A549 (cell line): Measurements from ENCODE around the gene NCBP3. TPM values are rescaled to one million over a fixed set of nuclear protein-coding genes. Genes with fewer than 3 reads are reported as not detected.

Experiments
- ATAC-seq, 2 experiments: fragments of 200-7000 bp in 1 of 2; fragments of >200 bp in 1 of 2; cut with Nextera tagmentation in 1 of 2; cut with Tn5 transposase in 1 of 2; 3 replicates each; pipeline versions ENCODE4 v1.8.0 to v1.9.1; 2018 to 2020; ENCODE audit warnings: mild to moderate bottlenecking in 1 of 2, moderate library complexity in 1 of 2
- CTCF ChIA-PET: fragments of 300-600 bp; sonication (Branson Sonifier 250); formaldehyde crosslinking; extraction: SDS; loops from one replicate; lab custom pipeline; 2021; ENCODE audit warnings: antibody characterized with exemption, inconsistent platforms; lab: Yijun Ruan, JAX
- POLR2A ChIA-PET: fragments of 350-600 bp; formaldehyde crosslinking; extraction: SDS; loops from one replicate; lab custom pipeline; 2021; ENCODE audit warnings: antibody characterized with exemption, inconsistent platforms; lab: Yijun Ruan, JAX
- DNase-seq, 2 experiments: peaks; one replicate each; pipeline versions ENCODE4 v3.0.0 to v3.0.0-alpha.2; 2011 to 2016; ENCODE audit warnings: low read depth in 1 of 2, low spot score in 1 of 2
- FAIRE-seq: peaks from 2 replicates; lab custom pipeline; 2011; peaks lifted over from hg19 to GRCh38; lab: Jason Lieb, UNC
- H3K27ac ChIP-seq, 2 experiments: fragments of >200 bp; sonication (Bioruptor Twin); formaldehyde crosslinking; 3 replicates each; pipeline ENCODE4 v1.5.1; 2016 to 2017
- H3K4me1 ChIP-seq: fragments of >200 bp; sonication (Bioruptor Twin); formaldehyde crosslinking; 3 replicates; pipeline ENCODE4 v1.6.1; 2016
- H3K4me2 ChIP-seq: fragments of >200 bp; sonication (Bioruptor Twin); formaldehyde crosslinking; 3 replicates; pipeline ENCODE4 v1.6.1; 2016
- H3K4me3 ChIP-seq: fragments of >200 bp; sonication (Bioruptor Twin); formaldehyde crosslinking; 3 replicates; pipeline ENCODE4 v1.5.1; 2016
- H3K9me3 ChIP-seq: fragments of >200 bp; sonication (Bioruptor Twin); formaldehyde crosslinking; 3 replicates; pipeline ENCODE4 v1.6.1; 2016
- ATOH8 ChIP-seq: fragments of 250-450 bp; sonication (Bioruptor Pico); IDR thresholded peaks from 2 replicates; pipeline ENCODE4 v1.5.0; 2020; ENCODE audit warnings: low read depth, mild to moderate bottlenecking, moderate library complexity
- BHLHE40 ChIP-seq: IDR thresholded peaks from 2 replicates; pipeline ENCODE4 v1.6.1; 2012; ENCODE audit warnings: low read depth, low read length, inconsistent platforms
- CBX2 ChIP-seq: fragments of 200-600 bp; sonication (generic); IDR thresholded peaks from 2 replicates; pipeline ENCODE4 v1.6.1; 2016; ENCODE audit warnings: low read depth, mild to moderate bottlenecking, borderline replicate concordance
- CHD2 ChIP-seq: fragments of 150-350 bp; IDR thresholded peaks from 2 replicates; pipeline ENCODE4 v1.6.1; 2014; ENCODE audit warnings: low read length; ENCODE audit not compliant: partially characterized antibody
- CHD4 ChIP-seq: fragments of 200-600 bp; sonication (generic); IDR thresholded peaks from 2 replicates; pipeline ENCODE4 v1.6.1; 2016; ENCODE audit warnings: antibody characterized with exemption, mild to moderate bottlenecking, borderline replicate concordance
- EP300 ChIP-seq, 2 experiments: fragments of >200 bp; sonication (Bioruptor Twin); formaldehyde crosslinking; IDR thresholded peaks; 2 replicates in 1 of 2; 3 replicates in 1 of 2; pipeline ENCODE4 v1.6.1; 2016 to 2017
- FOSB ChIP-seq: fragments of 250-450 bp; sonication (Bioruptor Pico); IDR thresholded peaks from 2 replicates; pipeline ENCODE4 v1.5.0; 2020; ENCODE audit warnings: mild to moderate bottlenecking, moderate library complexity
- HDAC2 ChIP-seq: fragments of 200-600 bp; sonication (generic); IDR thresholded peaks from 2 replicates; pipeline ENCODE4 v1.6.1; 2016
- KDM1A ChIP-seq: fragments of 200-600 bp; sonication (generic); IDR thresholded peaks from 2 replicates; pipeline ENCODE4 v1.6.1; 2016; ENCODE audit warnings: low read depth, mild to moderate bottlenecking
- KDM5A ChIP-seq: fragments of 200-600 bp; sonication (generic); IDR thresholded peaks from 2 replicates; pipeline ENCODE4 v1.6.1; 2016; ENCODE audit warnings: antibody characterized with exemption, mild to moderate bottlenecking
- MAFK ChIP-seq: fragments of 450-650 bp; IDR thresholded peaks from 2 replicates; pipeline ENCODE4 v1.6.1; 2014; ENCODE audit not compliant: partially characterized antibody
- NFE2L2 ChIP-seq: fragments of 150-350 bp; conservative IDR thresholded peaks from 2 replicates; pipeline ENCODE4 v1.6.1; 2014; ENCODE audit warnings: low read length
- NR3C1 ChIP-seq: fragments of >200 bp; sonication (Bioruptor Twin); formaldehyde crosslinking; IDR thresholded peaks from 3 replicates; pipeline ENCODE4 v1.6.1; 2017
- POLR2AphosphoS2 ChIP-seq: conservative IDR thresholded peaks from 2 replicates; pipeline ENCODE4 v1.6.1; 2012; ENCODE audit warnings: low read length, improper control_type of control experiment, inconsistent platforms
- RFX5 ChIP-seq: fragments of 450-650 bp; IDR thresholded peaks from 2 replicates; pipeline ENCODE4 v1.7.1; 2014; ENCODE audit warnings: antibody characterized with exemption, mild to moderate bottlenecking, moderate library complexity
- RNF2 ChIP-seq: fragments of 200-600 bp; sonication (generic); IDR thresholded peaks from 2 replicates; pipeline ENCODE4 v1.6.1; 2016; ENCODE audit warnings: low read depth, mild to moderate bottlenecking, antibody characterized with exemption, moderate library complexity, borderline replicate concordance
- SREBF2 ChIP-seq: fragments of 450-650 bp; IDR thresholded peaks from 2 replicates; pipeline ENCODE4 v1.6.1; 2014; ENCODE audit warnings: mild to moderate bottlenecking, moderate library complexity
- TFCP2L1 ChIP-seq: fragments of 250-450 bp; sonication (Bioruptor Pico); IDR thresholded peaks from 2 replicates; pipeline ENCODE4 v1.5.0; 2021; ENCODE audit warnings: mild to moderate bottlenecking
- ZNF302 ChIP-seq: fragments of 250-450 bp; sonication (Bioruptor Pico); IDR thresholded peaks from 2 replicates; pipeline ENCODE4 v1.9.0; 2021; ENCODE audit warnings: inconsistent platforms, mild to moderate bottlenecking, moderate library complexity
- ZSCAN20 ChIP-seq: fragments of 250-450 bp; sonication (Bioruptor Pico); IDR thresholded peaks from 2 replicates; pipeline ENCODE4 v1.8.0; 2022; ENCODE audit warnings: mild to moderate bottlenecking, moderate library complexity
- WGBS: methylation state at CpG from one replicate; pipeline ENCODE4 v1.1.6; 2017; ENCODE audit errors: missing lambda C conversion rate; 5-methylcytosine and 5-hydroxymethylcytosine counted together
- polyA plus RNA-seq, 4 experiments: library from polyadenylated mRNA; depleted of rRNA in 3 of 4; stranded (reverse); fragments of >200 nt; fragmentation: RNase III in 1 of 4; extraction: RNeasy Plus Mini Kit Qiagen cat#74134 plus additional on column Dnase treatment in 1 of 4; gene quantifications; 2 replicates in 3 of 4; 3 replicates in 1 of 4; pipeline ENCODE4 v1.2.3, GENCODE V29; 2011 to 2017
- TF ChIP-seq, protein P1 (sequence below): IDR thresholded peaks from 2 replicates; pipeline ENCODE4 v1.6.1; 2012
- TF ChIP-seq, protein P2 (sequence below): fragments of >200 bp; sonication (Bioruptor Twin); formaldehyde crosslinking; IDR thresholded peaks from 2 replicates; pipeline ENCODE4 v1.6.1; 2016
- TF ChIP-seq, protein P3 (sequence below): fragments of 250-450 bp; sonication (Bioruptor Pico); IDR thresholded peaks from 2 replicates; pipeline ENCODE4 v1.5.0; 2021; ENCODE audit warnings: mild to moderate bottlenecking, moderate library complexity, borderline replicate concordance

Gene NCBP3
- polyA plus RNA-seq, 2 of the 4 experiments (the other 2 are of a cell fraction) = 32.7 to 36.6 TPM

DNA sequence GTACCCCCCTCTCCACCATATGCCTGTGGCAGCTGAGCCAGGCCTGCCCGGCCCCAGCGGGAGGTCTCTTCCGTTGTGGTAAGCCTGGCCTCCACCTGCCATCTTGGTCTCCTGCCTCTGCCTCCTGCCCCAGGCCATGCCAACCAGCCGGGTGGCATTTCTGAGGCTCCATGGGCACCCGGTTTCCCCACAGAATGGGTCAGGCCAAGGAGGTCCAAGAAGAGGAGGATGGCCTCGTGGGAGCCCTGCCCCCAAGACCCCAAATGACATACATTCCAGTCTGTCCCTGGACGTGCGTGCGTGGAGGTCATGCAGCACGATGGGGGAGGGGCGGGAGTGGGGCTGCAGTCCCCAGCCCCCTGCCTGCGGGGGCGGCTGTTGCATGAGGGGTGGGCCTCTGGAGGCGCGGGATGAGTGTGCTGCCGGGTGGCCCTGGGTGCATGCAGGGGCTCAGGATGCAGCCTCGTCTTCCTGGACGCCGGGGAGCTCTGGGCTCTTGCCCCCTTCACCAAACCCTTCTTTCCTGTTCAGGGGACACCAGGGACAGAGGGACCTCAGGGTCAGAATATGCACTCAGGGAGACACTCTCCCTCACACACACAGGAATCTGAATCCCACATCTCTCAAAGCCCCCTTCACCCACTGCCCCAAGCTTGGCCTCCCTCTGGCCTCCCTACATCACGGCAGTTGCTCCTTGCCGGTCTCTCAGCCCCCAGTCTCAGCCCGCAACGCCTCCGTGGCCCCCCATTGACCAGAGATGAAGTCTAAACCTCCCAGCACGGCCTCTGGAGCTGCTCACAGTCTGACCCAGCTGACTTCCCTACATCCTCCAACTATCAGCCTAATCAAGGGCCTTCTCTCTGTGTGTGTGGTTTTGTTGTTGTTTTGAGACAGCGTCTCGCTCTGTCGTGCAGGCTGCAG lies 16.0 kb upstream of the NCBP3 start:
- ChIA-PET POLR2A (no interaction called here), CTCF (interaction anchor here (0.5 to 12.9 kb wide), 17 partner anchors 14 to 213 kb away, joined by 3 to 224 read pairs (median 10); partner anchors contain the start of genes NCBP3 and P2RX1)
- no peaks in the 10 kb centered on the region for H3K9me3 ChIP-seq
- no peak for TF ChIP-seq BHLHE40
- ATAC-seq (no peak), FAIRE-seq (no peak), DNase-seq (no peak)
- no peak overlapping the region for H3K4me2 ChIP-seq
- no peak overlapping the region for H3K4me3 ChIP-seq
- 94% methylated on average over 21 of the region's 28 CpGs for WGBS
- H3K27ac ChIP-seq = no peak overlapping the region
- H3K4me1 ChIP-seq = peaks cover 9% of the 10 kb centered on the region; the same call in 2 of the 3 replicates

- no peak for DNase-seq
- FAIRE-seq = no peak
- no peak for ATAC-seq
- no peak for TF ChIP-seq MAFK
- no peak for TF ChIP-seq FOSB
- TF ChIP-seq, protein P1, sequence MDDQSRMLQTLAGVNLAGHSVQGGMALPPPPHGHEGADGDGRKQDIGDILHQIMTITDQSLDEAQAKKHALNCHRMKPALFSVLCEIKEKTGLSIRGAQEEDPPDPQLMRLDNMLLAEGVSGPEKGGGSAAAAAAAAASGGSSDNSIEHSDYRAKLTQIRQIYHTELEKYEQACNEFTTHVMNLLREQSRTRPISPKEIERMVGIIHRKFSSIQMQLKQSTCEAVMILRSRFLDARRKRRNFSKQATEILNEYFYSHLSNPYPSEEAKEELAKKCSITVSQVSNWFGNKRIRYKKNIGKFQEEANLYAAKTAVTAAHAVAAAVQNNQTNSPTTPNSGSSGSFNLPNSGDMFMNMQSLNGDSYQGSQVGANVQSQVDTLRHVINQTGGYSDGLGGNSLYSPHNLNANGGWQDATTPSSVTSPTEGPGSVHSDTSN = no peak
- TF ChIP-seq NFE2L2 = no peak
- TF ChIP-seq CHD2 = no peak
- no peak for TF ChIP-seq TFCP2L1 (CRISPR knock-in tag)
- TF ChIP-seq EP300 (IDR thresholded peaks at IDR 0.05) = no peak
- no peak for TF ChIP-seq NR3C1
- TF ChIP-seq CHD4 = no peak
- TF ChIP-seq, protein P2, sequence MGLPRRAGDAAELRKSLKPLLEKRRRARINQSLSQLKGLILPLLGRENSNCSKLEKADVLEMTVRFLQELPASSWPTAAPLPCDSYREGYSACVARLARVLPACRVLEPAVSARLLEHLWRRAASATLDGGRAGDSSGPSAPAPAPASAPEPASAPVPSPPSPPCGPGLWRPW = no peak
- TF ChIP-seq, all 56 proteins: peak for 0
- H3K4me3 ChIP-seq = no peak overlapping the region
- POLR2A ChIA-PET = no interaction called here
- peaks cover 9% of the 10 kb centered on the region; the same call in 2 of the 3 replicates for H3K4me1 ChIP-seq
- H3K9me3 ChIP-seq = no peaks in the 10 kb centered on the region
- 94% methylated on average over 30 of the region's 30 CpGs for WGBS
- H3K27ac ChIP-seq = no peak overlapping the region
- no peak overlapping the region for H3K4me2 ChIP-seq
- CTCF ChIA-PET = interaction anchor here (0.6 to 12.9 kb wide), 13 partner anchors 13 to 281 kb away, joined by 3 to 224 read pairs (median 7); partner anchors contain the start of genes NCBP3 and P2RX1
Observed at GRCh38 chr17:3860939-3861700, 15.1 kb upstream of the NCBP3 start.

DNA sequence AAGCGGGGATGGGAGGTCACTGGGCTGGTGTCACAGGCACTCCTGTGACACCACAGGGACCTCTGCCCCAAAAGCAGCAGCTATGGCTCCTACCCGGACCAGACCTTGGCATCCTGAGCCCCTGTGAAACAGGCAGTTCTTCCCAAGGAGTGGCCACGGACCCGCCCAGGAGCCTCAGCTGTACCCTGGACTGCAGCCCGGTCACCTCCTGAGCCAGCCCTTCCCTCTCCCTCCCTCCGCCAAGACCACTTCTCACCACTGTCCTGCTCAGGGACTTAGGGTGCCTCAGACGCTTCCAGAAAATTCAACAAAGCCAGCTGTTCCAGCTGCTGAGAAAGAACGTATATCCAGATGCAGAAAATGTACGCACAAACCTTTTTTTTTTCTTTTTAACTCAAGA lies 13.9 kb upstream of the NCBP3 start:
- ChIA-PET POLR2A (no interaction called here), CTCF (interaction anchor here (0.7 to 12.9 kb wide), 9 partner anchors 11 to 751 kb away, joined by 3 to 224 read pairs (median 4); partner anchors contain the start of genes NCBP3 and P2RX1)
- H3K4me2 ChIP-seq = no peak overlapping the region
- TF ChIP-seq HDAC2 (no peak), POLR2AphosphoS2 (no peak), ZSCAN20 (CRISPR knock-in tag) (no peak), RFX5 (no peak), ZNF302 (CRISPR knock-in tag) (no peak), RNF2 (no peak), NR3C1 (no peak), CHD4 (no peak), CBX2 (no peak), SREBF2 (no peak), ATOH8 (CRISPR knock-in tag) (no peak), KDM5A (no peak), KDM1A (no peak)
- TF ChIP-seq, protein P3, sequence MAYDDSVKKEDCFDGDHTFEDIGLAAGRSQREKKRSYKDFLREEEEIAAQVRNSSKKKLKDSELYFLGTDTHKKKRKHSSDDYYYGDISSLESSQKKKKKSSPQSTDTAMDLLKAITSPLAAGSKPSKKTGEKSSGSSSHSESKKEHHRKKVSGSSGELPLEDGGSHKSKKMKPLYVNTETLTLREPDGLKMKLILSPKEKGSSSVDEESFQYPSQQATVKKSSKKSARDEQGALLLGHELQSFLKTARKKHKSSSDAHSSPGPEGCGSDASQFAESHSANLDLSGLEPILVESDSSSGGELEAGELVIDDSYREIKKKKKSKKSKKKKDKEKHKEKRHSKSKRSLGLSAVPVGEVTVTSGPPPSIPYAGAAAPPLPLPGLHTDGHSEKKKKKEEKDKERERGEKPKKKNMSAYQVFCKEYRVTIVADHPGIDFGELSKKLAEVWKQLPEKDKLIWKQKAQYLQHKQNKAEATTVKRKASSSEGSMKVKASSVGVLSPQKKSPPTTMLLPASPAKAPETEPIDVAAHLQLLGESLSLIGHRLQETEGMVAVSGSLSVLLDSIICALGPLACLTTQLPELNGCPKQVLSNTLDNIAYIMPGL (CRISPR knock-in tag) = no peak
- peaks cover 2% of the 10 kb centered on the region; the same call in 2 of the 3 replicates for H3K4me1 ChIP-seq
- no peak overlapping the region for H3K27ac ChIP-seq
- DNase-seq = no peak
- H3K9me3 ChIP-seq = no peaks in the 10 kb centered on the region
- FAIRE-seq = no peak
- H3K4me3 ChIP-seq = no peak overlapping the region
- no peak for ATAC-seq
- 92% methylated on average over 8 of the region's 9 CpGs for WGBS
